Measurements from ENCODE around the gene OR14I1. TPM values are rescaled to one million over a fixed set of nuclear protein-coding genes. Genes with fewer than 3 reads are reported as not detected.
"Not testable (repeated sequence)": the region's sequence is repeated elsewhere in the genome, so short reads cannot be mapped to it uniquely, and the experiment has no call there.

Gene OR14I1
- total RNA-seq, 1 donor from 2014 or later = not detected

GRCh38 chr1:248691567-248692155 is 10.9 kb downstream of the OR14I1 start:
- Mint-ChIP-seq H3K27me3 (no peaks in the 10 kb centered on the region), H3K27ac (no peak overlapping the region), H3K9me3 (peaks cover 10% of the 10 kb centered on the region), H3K4me3 (no peak overlapping the region), H3K4me1 (peaks cover 38% of the 10 kb centered on the region), H3K36me3 (ENCODE audit: low read depth) (peaks cover 1% of the 10 kb centered on the region)
- POLR2A ChIA-PET = no interaction called here
- CTCF ChIA-PET = interaction anchor here (5.9 kb wide), 1 partner anchor 68 kb away, joined by 67 read pairs; no protein-coding TSS in a partner anchor
- ATAC-seq (ENCODE audit: low read depth) (no peak), DNase-seq (no peak)
- intact Hi-C loops (cut with micrococcal nuclease) = no loop called here
- no peak for TF ChIP-seq CTCF (IDR thresholded peaks at IDR 0.05)

GRCh38 chr1:248688527-248689298 is 13.9 kb downstream of the OR14I1 start:
- ATAC-seq (ENCODE audit: low read depth) (peak; percentile 90), DNase-seq (no peak)
- intact Hi-C loops (cut with micrococcal nuclease) = loop anchor here (1.0 kb wide), 1 partner anchor 25 kb away; no protein-coding TSS in a partner anchor
- POLR2A ChIA-PET = interaction anchor here (1.3 to 3.4 kb wide), 3 partner anchors 66 to 149 kb away, joined by 3 to 22 read pairs (median 5); partner anchors contain the start of gene ZNF672
- peak overlapping the region; percentile 44 for H3K4me3 Mint-ChIP-seq
- H3K36me3 Mint-ChIP-seq (ENCODE audit: low read depth) = peaks cover 1% of the 10 kb centered on the region
- no peak for TF ChIP-seq CTCF (IDR thresholded peaks at IDR 0.05)
- CTCF ChIA-PET = interaction anchor here (1.0 to 5.9 kb wide), 6 partner anchors 10 to 284 kb away, joined by 3 to 67 read pairs (median 4); no protein-coding TSS in a partner anchor
- peaks cover 1% of the 10 kb centered on the region for H3K27me3 Mint-ChIP-seq
- peak overlapping the region; percentile 90 for H3K27ac Mint-ChIP-seq
- peaks cover 37% of the 10 kb centered on the region for H3K4me1 Mint-ChIP-seq
- H3K9me3 Mint-ChIP-seq = peaks cover 10% of the 10 kb centered on the region

DNA sequence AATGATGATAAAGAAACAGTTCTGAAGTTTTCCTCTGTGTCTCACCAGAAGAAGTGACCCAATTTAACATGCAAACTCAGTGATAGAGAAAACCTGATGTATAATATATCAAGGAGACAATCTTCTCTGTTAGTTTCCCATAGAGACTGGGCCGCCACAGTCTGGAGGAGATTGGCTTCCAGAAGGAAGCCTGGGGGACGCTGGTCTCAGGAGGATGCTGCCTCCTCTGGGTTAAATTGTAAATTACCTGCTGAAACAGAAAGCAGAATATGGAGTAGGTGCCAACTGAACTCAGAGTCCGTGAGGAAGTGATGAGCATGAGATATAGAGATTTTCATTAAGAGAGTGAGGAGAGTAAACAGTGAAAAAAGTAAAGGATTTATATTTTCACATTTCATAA is 15.8 kb downstream of the OR14I1 start:
- peaks cover 3% of the 10 kb centered on the region for H3K27me3 Mint-ChIP-seq
- CTCF ChIA-PET = interaction anchor here (0.6 to 5.9 kb wide), 7 partner anchors 10 to 282 kb away, joined by 3 to 67 read pairs (median 4); no protein-coding TSS in a partner anchor
- no peak overlapping the region for H3K27ac Mint-ChIP-seq
- H3K9me3 Mint-ChIP-seq = peaks cover 8% of the 10 kb centered on the region
- peaks cover 1% of the 10 kb centered on the region for H3K36me3 Mint-ChIP-seq (ENCODE audit: low read depth)
- POLR2A ChIA-PET = interaction anchor here (0.6 to 3.4 kb wide), 2 partner anchors 64 to 119 kb away, joined by 3 to 22 read pairs; no protein-coding TSS in a partner anchor
- ATAC-seq (ENCODE audit: low read depth) (peak; percentile 36), DNase-seq (no peak)
- H3K4me3 Mint-ChIP-seq = peak overlapping the region; percentile 2
- H3K4me1 Mint-ChIP-seq = peaks cover 37% of the 10 kb centered on the region
- intact Hi-C loops (cut with micrococcal nuclease) = loop anchor here (1.0 kb wide), 3 partner anchors 65 to 283 kb away; no protein-coding TSS in a partner anchor
- no peak for TF ChIP-seq CTCF (IDR thresholded peaks at IDR 0.05)

GRCh38 chr1:248681651-248682050 is 20.9 kb downstream of the OR14I1 start:
- Mint-ChIP-seq H3K27ac (no peak overlapping the region), H3K4me1 (peaks cover 6% of the 10 kb centered on the region), H3K9me3 (no peaks in the 10 kb centered on the region), H3K4me3 (no peak overlapping the region), H3K27me3 (peaks cover 6% of the 10 kb centered on the region), H3K36me3 (ENCODE audit: low read depth) (no peaks in the 10 kb centered on the region)
- intact Hi-C loops (cut with micrococcal nuclease) = no loop called here
- no peak for DNase-seq
- CTCF ChIA-PET = interaction anchor here (1.5 to 2.2 kb wide), 2 partner anchors 8 to 124 kb away, joined by 3 to 7 read pairs; no protein-coding TSS in a partner anchor
- POLR2A ChIA-PET = interaction anchor here (0.9 kb wide), 1 partner anchor 16 kb away, joined by 7 read pairs; no protein-coding TSS in a partner anchor
- no peak for TF ChIP-seq CTCF (IDR thresholded peaks at IDR 0.05)
- no peak for ATAC-seq (ENCODE audit: low read depth)

DNA sequence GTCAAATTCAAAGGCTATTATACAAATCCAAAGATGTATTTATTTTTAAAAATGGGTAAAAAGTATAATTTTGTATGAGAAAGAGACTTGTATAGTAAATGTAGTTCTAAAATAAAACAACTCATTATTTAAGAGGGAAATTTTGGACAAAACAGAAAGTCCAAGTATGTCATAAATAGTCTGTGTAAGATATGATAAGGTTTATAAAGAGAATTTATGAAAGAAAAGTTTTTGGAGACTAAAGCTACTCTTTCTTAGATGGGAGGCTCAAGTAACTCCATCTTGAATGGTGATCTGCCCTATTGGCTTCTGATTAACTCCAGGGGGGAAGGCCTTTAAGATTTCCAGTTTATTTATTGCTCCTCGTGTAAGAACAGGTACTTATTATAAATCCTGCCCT is 32.6 kb downstream of the OR14I1 start:
- DNase-seq (no peak), ATAC-seq (ENCODE audit: low read depth) (no peak)
- CTCF ChIA-PET = no interaction called here
- no peak for TF ChIP-seq CTCF (IDR thresholded peaks at IDR 0.05)
- POLR2A ChIA-PET = no interaction called here
- Mint-ChIP-seq H3K4me1 (no peaks in the 10 kb centered on the region), H3K27me3 (no peaks in the 10 kb centered on the region), H3K9me3 (peaks cover 4% of the 10 kb centered on the region), H3K4me3 (no peak overlapping the region), H3K27ac (no peak overlapping the region), H3K36me3 (ENCODE audit: low read depth) (peaks cover 3% of the 10 kb centered on the region)
- intact Hi-C loops (cut with micrococcal nuclease) = no loop called here

DNA sequence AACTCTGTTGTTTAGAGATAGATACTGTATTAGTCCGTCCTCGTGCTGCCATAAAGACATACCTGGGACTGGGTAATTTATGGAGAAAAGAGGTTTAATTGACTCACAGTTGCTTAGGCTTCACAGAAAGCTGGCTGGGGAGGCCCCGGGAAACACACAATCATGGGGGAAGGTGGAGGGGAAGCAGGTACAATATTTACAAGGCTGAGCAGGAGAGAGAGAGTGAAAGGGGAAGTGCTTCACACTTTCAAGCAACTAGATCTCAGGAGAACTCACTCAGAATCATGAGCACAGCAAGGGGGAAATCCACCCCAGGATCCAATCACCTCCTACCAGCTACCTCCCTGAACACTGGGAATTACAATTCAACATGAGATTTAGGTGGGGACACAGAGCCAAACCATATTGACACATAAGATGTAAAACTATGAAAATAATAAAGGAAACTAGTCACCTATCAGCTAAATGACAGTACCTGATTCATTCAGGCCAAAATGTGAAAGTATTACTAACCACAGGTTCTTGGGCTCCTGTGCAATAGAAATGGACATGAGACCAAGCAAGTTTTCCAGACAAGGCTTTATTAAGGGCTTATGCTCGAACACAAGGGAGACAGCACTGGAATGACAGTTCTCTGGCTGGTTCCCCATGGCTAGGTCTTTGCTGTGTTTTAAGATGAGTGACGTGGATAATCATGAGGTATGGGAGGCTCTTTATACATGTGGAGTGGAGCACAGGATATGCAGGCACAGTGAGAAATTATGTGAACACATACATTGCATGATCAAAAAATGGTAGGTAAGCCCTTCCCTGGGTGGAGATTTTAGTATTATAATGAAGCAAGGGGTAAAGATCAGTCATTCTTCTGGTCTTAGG is 38.9 kb downstream of the OR14I1 start:
- intact Hi-C loops (cut with micrococcal nuclease) = loop anchor here (1.0 kb wide), 1 partner anchor 25 kb away; no protein-coding TSS in a partner anchor
- peak overlapping the region; percentile 90 for H3K27ac Mint-ChIP-seq
- peak; percentile 30 for DNase-seq
- H3K36me3 Mint-ChIP-seq (ENCODE audit: low read depth); H3K9me3 Mint-ChIP-seq; H3K27me3 Mint-ChIP-seq: not testable (repeated sequence)
- ChIA-PET POLR2A (interaction anchor here (0.7 to 1.2 kb wide), 2 partner anchors 45 to 141 kb away, joined by 3 read pairs; no protein-coding TSS in a partner anchor), CTCF (interaction anchor here (0.8 to 1.3 kb wide), 2 partner anchors 44 to 143 kb away, joined by 3 read pairs; no protein-coding TSS in a partner anchor)
- peak overlapping the region; percentile 29 for H3K4me3 Mint-ChIP-seq
- H3K4me1 Mint-ChIP-seq = peaks cover 35% of the 10 kb centered on the region
- peak; percentile 96 for ATAC-seq (ENCODE audit: low read depth)

Data from activated B cell treated with CpG ODN at 0.5 μM for 24 hours (primary cell).